Stimulated activated CD4-positive, alpha-beta T cell treated with anti-CD3 and anti-CD28 coated beads, TNF-alpha, amount 100 ng/mL, for 48 hours (primary cell): ENCODE measurements around the gene LUZP1.

ENCODE experiments used
- DNase-seq, 3 donors: peaks; one replicate each; pipeline ENCODE4 v3.0.0-alpha.2; 2020; ENCODE audit warnings: low read depth in 3 of 3

Gene LUZP1

DNA sequence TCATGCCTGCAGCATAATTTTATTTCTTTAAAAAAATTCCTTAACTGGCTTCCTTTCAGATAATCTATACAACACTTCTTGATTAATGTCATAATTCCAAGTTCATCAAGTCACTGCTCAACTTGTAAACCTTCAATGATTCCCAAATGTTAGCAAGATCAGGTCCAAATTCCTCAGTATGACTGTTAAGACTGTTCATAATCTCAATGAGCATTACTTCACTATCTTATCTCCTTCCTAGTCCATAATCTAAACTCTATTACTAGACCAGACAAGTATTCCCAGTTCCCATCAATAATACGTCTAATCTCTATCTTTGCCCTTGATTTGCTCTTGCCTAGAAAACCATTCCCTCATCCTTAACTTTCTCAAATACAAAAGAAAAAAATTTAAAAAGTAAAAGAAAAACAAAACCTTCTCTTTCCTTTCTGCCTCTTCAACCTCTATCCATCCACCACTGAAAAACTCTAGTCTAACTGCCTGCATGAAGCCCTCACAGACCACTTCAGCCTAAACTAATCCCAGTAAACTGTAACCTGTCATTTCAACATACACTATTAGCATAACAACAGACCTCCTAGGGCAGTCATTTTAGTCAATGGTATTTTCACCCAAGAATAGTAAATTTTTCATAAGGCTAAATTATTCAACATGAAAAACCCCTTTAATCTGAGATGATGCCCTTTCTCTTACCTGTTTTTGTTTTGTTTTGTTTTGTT is 15.5 kb downstream of the LUZP1 start:
- DNase-seq, result no peak

DNA sequence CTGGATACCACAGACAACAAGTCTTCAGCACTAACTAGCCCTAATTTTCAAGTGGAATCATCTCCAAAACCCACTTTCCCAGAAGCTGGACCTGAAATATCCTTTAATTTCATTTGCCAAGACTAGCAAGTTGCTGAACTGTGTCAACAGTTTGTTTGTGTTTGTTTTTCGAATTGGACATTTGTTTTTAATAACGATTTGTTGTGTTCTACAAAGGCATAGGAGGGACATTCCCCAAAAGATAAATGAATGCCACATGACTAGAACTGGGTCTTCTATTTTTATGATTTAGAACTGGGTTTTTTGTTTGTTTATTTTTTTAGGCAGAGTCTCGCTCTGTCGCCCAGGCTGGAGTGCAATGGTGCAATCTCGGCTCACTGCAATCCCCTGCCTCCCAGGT is 17.9 kb downstream of the LUZP1 start:
- DNase-seq, result no peak

DNA sequence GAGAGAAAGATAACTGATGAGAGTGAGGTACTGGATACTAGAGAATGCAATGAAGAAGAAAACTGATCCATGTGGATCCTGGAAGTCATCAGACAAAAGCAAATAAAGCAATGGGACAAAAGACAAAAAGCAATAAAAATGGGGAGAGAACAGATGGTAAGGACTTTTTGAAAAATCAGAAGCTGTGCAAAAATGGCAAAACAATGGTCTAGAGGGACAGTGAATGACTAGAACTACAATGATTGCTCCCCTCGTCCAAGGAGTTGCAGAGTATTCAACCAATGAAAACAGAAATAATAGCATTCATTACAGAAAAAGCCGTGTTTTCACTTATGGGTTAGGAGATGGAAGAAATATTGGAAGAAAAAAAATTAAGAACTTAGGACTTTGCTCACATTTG is 18.5 kb downstream of the LUZP1 start:
- DNase-seq, result no peak

DNA sequence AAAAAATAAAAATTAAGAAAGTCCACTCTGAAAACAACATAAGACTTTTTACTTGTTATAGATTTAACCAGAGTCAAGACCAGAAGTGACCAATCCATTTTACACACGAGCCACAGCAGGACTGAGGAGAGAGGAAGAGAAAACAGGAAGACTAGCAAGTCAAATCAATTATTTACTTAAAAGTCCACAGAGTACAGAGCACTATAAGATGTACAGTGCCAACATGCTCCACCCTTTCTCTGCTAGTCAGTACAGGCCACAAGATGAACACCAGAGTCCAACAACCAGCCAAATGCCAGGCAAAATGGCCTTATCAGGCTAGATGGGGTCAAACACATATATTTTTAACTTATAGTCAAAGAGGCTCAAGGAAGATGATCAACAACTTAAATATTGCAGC is 19.5 kb downstream of the LUZP1 start:
- no peak for DNase-seq

DNA sequence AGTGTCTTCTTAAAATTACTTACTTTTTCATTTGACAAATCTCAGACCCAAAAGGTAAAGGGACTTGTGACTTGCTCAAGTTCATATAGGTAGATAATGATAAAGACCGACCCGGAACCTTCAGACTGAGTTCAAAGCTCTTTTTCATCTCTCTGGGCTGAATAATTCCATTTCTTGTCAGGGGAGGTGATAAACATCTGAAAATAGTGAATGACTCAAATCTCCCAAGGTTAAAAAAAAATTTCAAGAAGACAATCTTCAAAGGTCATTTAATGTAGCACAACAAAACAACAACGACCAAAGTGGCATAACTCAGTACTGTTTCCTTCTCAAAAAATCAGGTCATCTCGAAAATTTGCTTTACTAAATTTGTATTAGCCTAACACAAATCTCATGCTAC is 20.6 kb downstream of the LUZP1 start:
- no peak for DNase-seq

DNA sequence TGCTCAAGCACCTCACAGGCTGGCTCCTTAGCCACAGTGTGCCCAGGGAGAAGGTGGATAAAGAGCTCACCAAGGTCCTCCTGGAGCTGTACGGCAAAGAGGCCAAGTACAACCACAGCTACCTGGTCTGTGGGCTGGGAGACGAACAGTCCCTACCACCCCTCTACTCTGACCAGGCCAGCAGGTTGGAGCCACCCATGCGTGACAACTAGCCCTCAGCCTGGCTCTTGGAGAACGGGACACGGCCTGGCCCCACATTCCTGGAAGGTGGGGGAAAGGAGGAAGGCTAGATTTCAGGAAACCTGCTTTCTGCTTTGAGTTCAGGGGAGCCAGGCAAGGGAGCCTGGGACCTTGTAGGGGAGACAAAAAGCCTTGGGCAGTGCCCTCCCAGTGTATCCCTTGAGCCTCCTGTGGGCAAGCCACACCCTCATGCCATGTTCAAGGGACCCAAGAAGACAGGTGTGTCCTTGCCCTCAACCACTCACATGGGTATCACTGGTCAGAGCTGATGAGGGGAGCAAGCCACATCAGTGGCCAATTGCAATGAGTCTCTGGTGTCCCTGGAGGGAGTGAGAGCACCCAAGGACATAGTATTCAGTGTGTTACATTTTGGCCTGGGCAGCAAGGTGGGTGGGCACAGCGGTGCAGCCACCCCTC is 27.6 kb downstream of the LUZP1 start:
- DNase-seq, result no peak

DNA sequence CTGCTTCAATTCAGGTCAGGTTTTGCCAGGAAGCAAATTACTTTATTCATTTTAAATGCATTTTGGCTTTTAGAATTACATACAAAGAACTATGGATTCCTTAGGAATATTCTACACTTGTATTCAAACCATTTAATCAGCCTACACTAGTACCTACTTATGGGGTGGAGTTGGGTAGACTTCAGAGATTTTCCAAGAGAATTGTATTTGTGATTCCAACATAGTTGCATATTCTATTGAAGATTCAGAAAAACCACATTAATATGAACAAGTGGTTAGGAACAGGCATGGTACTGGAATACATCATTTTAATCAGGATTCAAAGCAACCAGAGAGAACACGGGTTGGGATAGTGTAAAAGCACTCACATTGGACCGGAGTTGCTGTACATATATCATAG is 33.4 kb downstream of the LUZP1 start:
- no peak for DNase-seq

DNA sequence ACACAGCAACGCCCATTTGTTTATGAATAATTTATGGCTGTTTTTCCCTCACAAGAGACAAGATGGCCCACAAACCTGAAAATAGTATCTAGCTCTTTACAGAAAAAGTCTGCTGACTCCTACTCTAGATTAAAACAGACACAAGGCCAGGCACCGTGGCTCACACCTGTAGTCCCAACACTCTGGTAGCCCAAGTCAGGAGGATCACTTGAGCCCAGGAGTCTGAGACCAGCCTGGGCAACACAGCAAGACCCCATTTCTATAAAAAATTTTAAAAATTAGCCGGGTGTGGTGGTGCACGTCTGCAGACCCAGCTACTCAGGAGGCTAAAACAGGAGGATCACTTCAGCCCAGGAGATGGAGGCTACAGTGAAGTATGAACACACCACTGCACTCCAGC is 34.6 kb downstream of the LUZP1 start:
- DNase-seq, result no peak

DNA sequence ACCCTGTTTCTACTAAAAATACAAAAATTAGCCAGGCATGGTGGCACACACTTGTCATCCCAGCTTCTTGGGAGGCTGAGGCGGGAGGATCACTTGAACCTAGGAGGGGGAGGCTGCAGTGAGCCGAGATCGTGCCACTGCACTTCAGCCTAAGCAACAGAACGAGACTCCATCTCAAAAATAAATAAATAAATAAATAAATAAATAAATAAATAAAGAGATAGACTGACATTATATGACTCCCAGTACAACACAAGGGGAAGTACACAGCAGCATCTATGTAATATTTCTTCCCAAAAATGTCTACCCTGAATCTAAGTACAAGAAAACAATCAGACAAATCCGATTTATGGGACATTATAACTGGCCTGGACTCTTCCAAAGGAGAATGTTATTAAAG is 35.1 kb downstream of the LUZP1 start:
- DNase-seq, result no peak

DNA sequence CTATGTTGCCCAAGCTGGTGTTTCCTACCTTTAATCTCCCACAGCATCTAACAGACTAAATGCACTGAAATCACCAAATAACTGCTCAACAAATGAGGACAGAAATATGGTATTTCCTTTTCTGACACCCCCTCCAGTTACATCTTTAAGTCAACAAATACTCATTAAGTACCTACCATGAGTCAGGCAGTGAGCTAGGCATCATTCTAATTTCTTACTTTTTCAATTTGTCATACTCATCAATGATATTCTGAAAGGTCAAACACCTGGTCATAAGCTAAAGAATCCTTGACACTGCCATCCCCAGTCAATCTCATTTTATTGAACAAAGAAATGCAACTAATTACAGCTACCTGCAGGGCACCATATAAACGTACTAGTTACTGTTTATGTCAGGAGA is 36.6 kb downstream of the LUZP1 start:
- DNase-seq, result no peak

DNA sequence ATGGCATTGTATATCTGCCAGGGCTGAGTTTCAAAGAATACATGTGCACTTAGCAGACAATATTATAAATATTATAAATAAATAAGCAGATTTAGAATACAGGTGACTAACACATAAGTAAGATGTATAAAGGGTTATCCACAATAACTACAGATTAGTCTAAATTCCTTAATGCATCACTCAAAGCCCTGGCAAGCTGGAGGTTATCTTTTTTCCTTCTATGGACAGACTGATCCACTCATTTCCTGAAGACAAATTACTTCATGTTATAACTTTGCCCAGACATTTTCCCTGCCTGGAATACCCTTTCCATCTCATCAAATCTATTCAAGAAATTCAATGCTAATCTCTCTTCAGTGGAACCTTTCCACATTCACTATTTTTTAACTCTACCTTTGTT is 38.8 kb downstream of the LUZP1 start:
- no peak for DNase-seq

DNA sequence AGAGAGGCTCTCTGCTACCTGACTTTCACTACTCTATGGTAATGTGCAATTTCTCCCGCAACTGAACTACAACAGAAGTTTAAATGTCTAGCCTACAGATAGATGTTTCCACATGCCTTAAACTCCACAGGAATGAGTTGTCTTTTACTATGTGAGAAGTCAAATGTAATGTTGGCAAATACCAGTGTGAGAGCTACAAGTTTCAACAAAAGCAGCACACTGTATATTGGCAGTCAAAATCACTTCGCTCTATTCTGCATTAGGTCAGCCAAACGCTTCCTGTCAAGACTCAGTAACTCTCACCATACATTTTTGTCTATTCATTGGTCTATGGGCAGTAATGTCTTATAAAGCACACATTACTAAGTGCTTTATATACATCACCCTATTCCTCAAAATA is 41.9 kb downstream of the LUZP1 start:
- no peak for DNase-seq

DNA sequence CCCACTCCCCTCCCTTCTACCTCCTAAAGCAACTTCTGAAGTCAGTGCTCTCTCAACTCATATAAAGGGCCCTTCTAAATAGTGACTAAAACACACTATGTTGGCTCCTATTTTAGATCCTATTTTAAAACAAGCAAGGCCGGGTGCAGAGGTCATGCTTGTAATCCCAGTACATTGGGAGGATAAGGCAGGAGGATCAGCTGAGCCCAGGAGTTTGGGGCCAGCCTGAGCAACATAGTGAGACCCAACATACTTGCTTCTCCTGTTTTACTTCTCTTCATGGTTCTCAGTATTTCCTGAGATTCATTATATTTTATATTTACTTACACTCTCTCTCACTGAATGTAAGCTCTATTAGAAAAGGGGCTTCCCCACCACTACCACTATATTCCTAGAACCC is 42.5 kb downstream of the LUZP1 start:
- DNase-seq, result no peak

DNA sequence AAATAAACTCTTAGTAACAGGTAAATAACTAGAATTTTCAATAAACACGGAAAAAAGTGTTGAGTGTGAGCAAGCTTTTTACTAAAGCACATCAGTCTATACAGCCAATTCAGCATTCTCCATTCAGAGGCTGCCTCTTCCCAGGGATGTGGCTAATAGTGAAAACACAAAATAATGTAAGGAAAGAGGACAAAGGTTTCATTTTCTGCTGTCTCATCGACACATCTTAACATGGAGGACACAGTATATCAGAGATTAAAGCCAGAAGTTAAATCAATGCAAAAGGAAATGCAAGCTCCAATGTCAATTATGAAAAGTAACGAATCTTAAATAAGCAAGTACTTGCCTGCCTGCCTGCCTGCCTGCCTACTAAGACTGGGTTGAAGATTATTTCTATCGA is 43.2 kb downstream of the LUZP1 start:
- DNase-seq, result no peak

DNA sequence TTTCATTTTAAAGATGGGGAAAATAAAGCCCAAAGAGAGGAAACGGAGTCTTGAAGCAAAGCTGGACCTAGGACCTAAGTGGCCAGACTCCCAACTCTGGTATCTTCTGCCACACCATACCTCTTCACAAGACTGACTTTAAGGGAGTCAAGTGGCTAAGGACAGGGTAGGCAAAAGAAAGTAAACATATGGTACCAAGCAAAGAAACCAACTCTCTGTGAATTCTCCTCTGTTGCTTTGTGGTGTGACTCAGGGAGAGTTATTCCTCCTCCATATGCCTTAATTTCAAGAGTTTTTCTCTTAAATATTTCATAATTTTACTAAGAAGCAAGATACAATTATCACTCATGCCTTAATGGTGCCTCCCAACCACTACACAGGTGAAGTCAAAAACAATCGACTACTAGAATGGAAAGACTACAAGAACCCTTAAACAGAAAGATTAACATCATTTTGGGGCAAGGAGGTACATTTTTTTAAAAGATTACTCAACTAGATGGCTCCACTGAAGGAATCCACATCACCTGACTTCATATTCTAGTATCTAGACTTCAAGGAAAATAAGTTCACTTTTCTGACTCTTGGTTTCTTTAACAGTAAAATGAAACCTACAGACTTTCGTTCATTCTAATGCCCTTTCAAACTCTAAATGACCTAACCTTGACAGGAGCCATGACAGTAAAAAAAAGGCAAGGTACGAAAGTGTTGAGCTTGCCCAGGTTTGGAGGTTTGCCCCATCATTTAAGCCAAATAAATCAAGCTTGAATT is 44.2 kb downstream of the LUZP1 start:
- no peak for DNase-seq

DNA sequence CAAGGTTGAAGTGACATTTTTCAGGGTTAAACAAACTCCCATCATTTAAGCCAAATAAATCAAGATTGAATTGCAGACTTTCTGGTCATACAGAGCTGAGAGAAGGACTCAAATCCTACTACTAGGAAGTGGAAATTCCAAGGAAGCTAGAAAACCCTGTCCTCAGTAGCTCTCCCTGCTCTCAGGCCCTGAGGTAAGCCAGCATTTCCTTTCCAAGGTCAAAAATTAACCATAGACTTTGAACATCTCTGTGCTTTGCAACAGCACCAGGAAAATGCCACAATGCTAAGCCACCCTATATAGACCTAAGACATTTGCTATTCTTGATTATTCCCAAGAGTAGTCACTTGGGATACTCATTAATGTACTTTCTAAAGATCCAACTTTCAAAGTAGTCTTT is 45.1 kb downstream of the LUZP1 start:
- DNase-seq, result no peak

DNA sequence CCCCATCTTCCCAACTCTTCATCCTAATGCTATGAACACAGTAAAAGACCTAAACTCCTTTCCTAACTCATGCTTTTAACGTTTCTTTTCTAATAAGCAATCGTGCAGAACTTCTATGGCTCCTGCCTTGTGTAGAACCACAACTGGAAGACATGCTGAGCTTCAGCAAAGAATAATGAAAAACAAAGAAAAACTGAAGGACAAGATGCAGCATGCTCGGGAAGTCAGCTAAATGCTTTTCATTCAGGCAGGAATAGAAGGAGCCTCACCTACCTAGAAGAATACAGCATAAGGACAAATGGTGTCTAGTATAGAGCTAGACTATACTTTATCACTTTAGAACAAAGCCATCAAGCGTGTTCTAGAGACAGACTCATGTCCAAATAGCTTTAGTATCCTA is 45.9 kb downstream of the LUZP1 start:
- no peak for DNase-seq

DNA sequence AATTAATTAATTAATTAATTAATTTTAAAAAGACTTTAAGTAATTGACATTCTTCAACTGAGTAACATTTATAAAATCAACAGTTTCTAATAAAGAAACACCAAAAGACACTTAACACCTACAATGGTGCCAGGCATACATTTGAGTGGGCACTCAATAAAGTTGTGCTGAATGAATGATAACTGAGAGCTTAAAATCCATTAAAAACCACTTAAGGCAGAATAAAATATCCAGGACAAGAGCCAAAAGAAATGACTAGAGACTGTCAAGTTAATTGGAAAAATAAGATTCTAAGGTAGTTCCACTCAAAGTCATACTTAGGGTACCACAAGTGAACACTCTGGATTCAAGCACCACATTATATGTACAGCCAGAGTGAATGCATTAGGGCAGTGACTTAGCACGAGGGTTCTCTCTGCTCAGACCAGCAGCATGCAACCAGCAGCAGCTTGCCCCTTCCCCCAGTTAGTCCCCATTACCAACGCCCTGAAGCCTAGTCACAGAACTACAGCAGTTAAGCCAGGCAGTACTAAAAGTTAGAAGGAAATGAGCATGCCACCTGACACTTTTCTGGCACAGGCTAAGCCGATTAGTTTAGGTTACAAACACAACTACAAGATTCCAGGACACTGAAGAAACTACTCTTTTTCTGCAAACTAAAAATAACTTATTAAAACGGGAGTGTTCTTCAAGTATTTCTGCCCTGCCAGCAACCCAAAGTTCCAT is 46.5 kb downstream of the LUZP1 start:
- no peak for DNase-seq

DNA sequence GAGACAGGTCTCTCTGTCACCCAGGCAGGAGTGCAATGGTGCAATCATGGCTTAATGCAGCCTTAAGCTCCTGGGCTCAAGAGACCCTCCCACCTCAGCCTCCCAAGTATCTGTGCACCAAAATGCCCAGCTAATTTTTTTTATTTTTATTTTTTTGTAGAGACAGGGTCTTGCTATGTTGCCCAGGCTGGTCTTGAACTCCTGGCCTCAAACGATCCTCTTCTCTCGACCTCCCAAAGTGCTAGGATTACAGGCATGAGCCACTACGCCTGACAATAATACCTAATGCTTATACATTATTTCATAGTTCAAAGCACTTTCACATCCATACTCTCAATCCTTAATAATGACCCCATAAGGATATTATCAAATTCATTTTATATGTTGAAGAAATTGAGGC is 48.3 kb downstream of the LUZP1 start:
- no peak for DNase-seq

DNA sequence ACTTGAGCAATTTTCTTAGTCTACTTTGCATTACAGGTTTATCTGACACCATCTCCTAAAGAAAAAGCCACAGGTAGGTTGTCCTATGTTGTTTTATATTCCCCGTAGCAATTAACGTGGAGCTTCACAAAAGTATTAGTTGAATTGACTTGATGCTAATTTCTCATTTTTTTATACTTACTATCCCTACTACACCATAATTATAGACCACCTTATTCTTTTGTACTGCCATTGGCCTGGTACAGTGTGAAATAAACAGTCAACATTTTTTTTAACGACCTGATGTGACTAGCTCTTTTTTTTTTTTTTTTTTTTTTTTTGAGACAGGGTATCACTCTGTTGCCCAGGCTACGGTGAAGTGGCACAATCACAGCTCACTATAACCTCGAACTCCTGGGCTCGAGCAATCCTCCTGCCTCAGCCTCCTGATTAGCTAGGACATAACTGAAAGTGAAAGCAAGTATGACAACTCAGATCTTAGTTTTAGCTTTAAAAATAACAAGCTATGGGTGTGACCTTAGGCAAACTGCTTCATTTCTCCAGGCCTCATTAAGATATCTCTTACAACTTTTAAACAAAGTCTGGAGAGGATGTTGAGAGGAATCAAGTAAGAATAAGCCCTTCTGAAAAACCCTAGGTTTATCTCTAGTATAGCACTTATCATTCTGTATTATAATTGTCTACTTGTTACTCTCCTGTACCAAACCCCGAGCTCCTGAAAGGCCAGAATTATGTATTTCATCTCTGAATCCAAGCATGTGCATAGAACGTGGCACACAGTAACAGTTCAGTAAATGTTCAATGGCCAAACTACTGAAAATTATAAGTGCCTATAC is 49.5 kb downstream of the LUZP1 start:
- DNase-seq, result peak in 1 of 3 donors; percentile 35

DNA sequence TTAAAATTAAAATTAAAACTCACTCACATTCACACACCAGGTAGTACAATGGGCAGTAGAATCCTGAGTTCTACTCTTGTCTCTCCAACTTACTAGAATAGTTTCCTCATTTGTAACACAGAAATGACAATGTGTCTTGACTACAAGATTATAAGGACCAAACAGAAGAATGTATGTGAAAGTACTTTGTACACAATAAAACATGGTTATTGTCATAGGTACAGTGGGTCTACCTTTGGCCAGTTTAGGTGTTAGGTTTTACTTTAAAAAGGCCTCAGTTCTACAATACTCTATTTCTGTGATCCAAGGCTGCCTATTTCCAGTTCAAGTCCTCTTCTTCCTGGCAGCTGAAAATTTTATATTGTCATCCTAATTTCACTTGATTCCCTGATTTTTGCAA is 50.2 kb downstream of the LUZP1 start:
- no peak for DNase-seq
